ENCODE data around the gene NUP62.

GRCh38 chr19:49858088-49858985 lies 71.0 kb downstream of the NUP62 start:
- TF ChIP-seq POLR2A (IDR thresholded peaks at IDR 0.05; ENCODE audit: low read length) (no peak), GATA1 (IDR thresholded peaks at IDR 0.05; ENCODE audit: low read depth, low read length) (no peak)
